ENCODE measurements around the gene PSMD1. TPM values are rescaled to one million over a fixed set of nuclear protein-coding genes. Genes with fewer than 3 reads are reported as not detected.

PSMD1 gene
- total RNA-seq, 4 donors from 2014 or later: 45.5 to 60.2 (median 56.8) TPM

DNA sequence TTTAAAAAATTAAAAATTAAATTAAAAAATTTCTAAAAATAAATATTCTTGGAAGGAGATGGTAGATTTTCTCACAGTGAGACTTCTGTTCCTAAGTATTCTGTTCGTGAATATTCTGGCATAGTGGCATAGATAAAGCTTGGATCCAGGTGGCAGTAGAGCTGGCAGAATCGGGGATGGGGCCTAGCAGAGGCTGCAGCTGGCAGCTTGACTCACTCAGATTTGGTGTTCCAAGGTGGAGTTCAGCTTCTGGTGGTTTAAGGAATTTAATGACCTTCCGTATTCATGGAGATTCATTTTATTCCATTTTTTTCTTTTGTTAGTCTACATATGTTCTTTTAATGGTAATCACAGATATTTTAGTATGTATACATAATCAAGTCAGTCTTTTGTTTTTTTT is 161.7 kb downstream of the PSMD1 start:
- no peak overlapping the region for H3K4me3 ChIP-seq
- peaks cover 3% of the 10 kb centered on the region for H3K36me3 ChIP-seq
- DNase-seq (ENCODE audit: low spot score in 2 of 2): peak in 1 of 2 donors; percentile 16
- no peaks in the 10 kb centered on the region for H3K27me3 ChIP-seq
- no peaks in the 10 kb centered on the region for H3K9me3 ChIP-seq
- TF ChIP-seq POLR2AphosphoS5 (IDR thresholded peaks at IDR 0.05) (no peak), EP300 (IDR thresholded peaks at IDR 0.05) (no peak), CTCF (IDR thresholded peaks at IDR 0.05) (no peak), POLR2A (IDR thresholded peaks at IDR 0.05) (no peak)
- WGBS: 83% methylated on average over 3 of the region's 3 CpGs
- no peaks in the 10 kb centered on the region for H3K4me1 ChIP-seq
- no peak overlapping the region for H3K27ac ChIP-seq

GRCh38 chr2:231219289-231219688 is 162.6 kb downstream of the PSMD1 start:
- TF ChIP-seq POLR2AphosphoS5 (IDR thresholded peaks at IDR 0.05): no peak
- TF ChIP-seq CTCF (IDR thresholded peaks at IDR 0.05): no peak
- no peak for TF ChIP-seq EP300 (IDR thresholded peaks at IDR 0.05)
- no peak for TF ChIP-seq POLR2A (IDR thresholded peaks at IDR 0.05)
- no peak for DNase-seq (ENCODE audit: low spot score in 2 of 2)
- H3K4me3 ChIP-seq: no peak overlapping the region
- H3K36me3 ChIP-seq: peaks cover 3% of the 10 kb centered on the region
- H3K9me3 ChIP-seq: no peaks in the 10 kb centered on the region
- no peaks in the 10 kb centered on the region for H3K4me1 ChIP-seq
- no peaks in the 10 kb centered on the region for H3K27me3 ChIP-seq
- WGBS: 86% methylated on average over 3 of the region's 3 CpGs
- no peak overlapping the region for H3K27ac ChIP-seq

DNA sequence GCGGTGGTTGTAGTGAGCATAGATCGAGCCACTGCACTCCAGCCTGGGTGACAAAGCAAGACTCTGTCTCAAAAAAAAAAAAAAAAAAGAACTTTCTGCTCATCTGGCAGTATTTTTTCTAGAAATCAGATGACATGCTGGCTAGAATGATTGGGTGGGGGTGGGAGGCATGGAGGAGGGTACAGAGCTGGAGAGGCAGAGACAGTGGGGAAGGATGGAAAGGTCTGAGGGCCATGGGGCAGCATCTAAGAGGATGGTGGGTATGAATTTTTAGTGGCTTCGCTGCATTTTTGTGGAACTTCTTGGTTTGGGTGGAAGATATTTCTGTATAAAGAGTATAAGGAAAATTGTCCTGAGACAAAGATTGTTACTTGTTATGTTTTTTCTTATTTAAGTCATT is 165.1 kb downstream of the PSMD1 start:
- WGBS: 85% methylated on average over 3 of the region's 3 CpGs
- Histone ChIP-seq H3K27me3 (no peaks in the 10 kb centered on the region), H3K4me3 (no peak overlapping the region), H3K9me3 (no peaks in the 10 kb centered on the region), H3K4me1 (no peaks in the 10 kb centered on the region), H3K27ac (no peak overlapping the region), H3K36me3 (peaks cover 3% of the 10 kb centered on the region)
- DNase-seq (ENCODE audit: low spot score in 2 of 2): no peak
- TF ChIP-seq POLR2A (IDR thresholded peaks at IDR 0.05) (no peak), POLR2AphosphoS5 (IDR thresholded peaks at IDR 0.05) (no peak), EP300 (IDR thresholded peaks at IDR 0.05) (no peak), CTCF (IDR thresholded peaks at IDR 0.05) (no peak)

Other genes starting within 250 kb of the PSMD1 start
- 10 to 100 TPM in 3 of 4 donors, 1 to 10 TPM in 1; 9.0 to 17.9 (median 11.4) TPM for gene ITM2C, start 191.9 kb upstream of the PSMD1 start, total RNA-seq
- 1 to 10 TPM in 1 of 4 donors, under 1 TPM in 1, not detected in 2; 0.72 to 1.2 TPM for gene GPR55, start 131.6 kb upstream of the PSMD1 start, total RNA-seq
- gene SPATA3, start 60.7 kb upstream of the PSMD1 start, total RNA-seq: not detected
- gene C2orf72, start 19.3 kb upstream of the PSMD1 start, total RNA-seq: 1 to 10 TPM; 2.6 to 9.0 (median 5.8) TPM
- not detected for gene HTR2B, start 68.2 kb downstream of the PSMD1 start, total RNA-seq
- 10 to 100 TPM in 2 of 4 donors, 1 to 10 TPM in 2; 6.5 to 11.5 (median 9.3) TPM for gene ARMC9, start 141.8 kb downstream of the PSMD1 start, total RNA-seq

All from suprapubic skin (tissue), 4 donors.